ENCODE data around the gene UBL5. TPM values are rescaled to one million over a fixed set of nuclear protein-coding genes. Genes with fewer than 3 reads are reported as not detected.
"Not testable (repeated sequence)": the region's sequence is repeated elsewhere in the genome, so short reads cannot be mapped to it uniquely, and the experiment has no call there.

The UBL5 gene
- total RNA-seq = 82.5 and 111 TPM in 2 replicates

- H3K4me1 ChIP-seq (ENCODE audit: insufficient read depth, low read length) = peaks cover 10% of the 10 kb centered on the region
- H3K4me3 ChIP-seq (ENCODE audit: insufficient read depth, low read length) = peak within 1 kb of the TSS; percentile 100
- H3K27me3 ChIP-seq (ENCODE audit: insufficient read depth, low read length) = no peaks in the 10 kb centered on the region
- peak within 1 kb of the TSS; percentile 93 for H2AFZ ChIP-seq (ENCODE audit: low read length)
- H3K4me2 ChIP-seq (ENCODE audit: insufficient read depth, low read length) = peak within 1 kb of the TSS; percentile 95
- no peak for TF ChIP-seq CTCF (IDR thresholded peaks at IDR 0.05; ENCODE audit: extremely low read depth, low read depth, low read length)
- peak within 1 kb of the TSS; percentile 67 for H3K27ac ChIP-seq (ENCODE audit: low read depth, low read length)
- H4K20me1 ChIP-seq (ENCODE audit: insufficient read depth, low read length) = peaks cover 22% of the 10 kb centered on the region
- H3K79me2 ChIP-seq (ENCODE audit: insufficient read depth, low read length) = peaks cover 57% of the 10 kb centered on the region
- peak; percentile 98 for DNase-seq (ENCODE audit: insufficient read length, low spot score, missing footprints)
- peaks cover 18% of the 10 kb centered on the region for H3K36me3 ChIP-seq (ENCODE audit: insufficient read depth, low read length)
- H3K9me3 ChIP-seq (ENCODE audit: low read depth, low read length) = no peaks in the 10 kb centered on the region
These were observed at the start of gene UBL5 for GRCh38 chr19:9827289-9828238. TSS of gene UBL5 (plus strand) at chr19:9827918. CDS start at chr19:9828338, 420 bp downstream.

- H3K36me3 ChIP-seq (ENCODE audit: insufficient read depth, low read length) = no peaks in the 10 kb centered on the region
- no peaks in the 10 kb centered on the region for H3K27me3 ChIP-seq (ENCODE audit: insufficient read depth, low read length)
- H3K4me3 ChIP-seq (ENCODE audit: insufficient read depth, low read length) = no peak overlapping the region
- H4K20me1 ChIP-seq (ENCODE audit: insufficient read depth, low read length) = no peaks in the 10 kb centered on the region
- H3K27ac ChIP-seq (ENCODE audit: low read depth, low read length) = no peak overlapping the region
- TF ChIP-seq CTCF (IDR thresholded peaks at IDR 0.05; ENCODE audit: extremely low read depth, low read depth, low read length) = no peak
- DNase-seq (ENCODE audit: insufficient read length, low spot score, missing footprints) = no peak
- H3K4me2 ChIP-seq (ENCODE audit: insufficient read depth, low read length) = no peak overlapping the region
- peaks cover 7% of the 10 kb centered on the region for H3K79me2 ChIP-seq (ENCODE audit: insufficient read depth, low read length)
- H3K4me1 ChIP-seq (ENCODE audit: insufficient read depth, low read length) = peaks cover 6% of the 10 kb centered on the region
- no peak overlapping the region for H2AFZ ChIP-seq (ENCODE audit: low read length)
- no peaks in the 10 kb centered on the region for H3K9me3 ChIP-seq (ENCODE audit: low read depth, low read length)
These were observed 45.4 kb upstream of the UBL5 start for GRCh38 chr19:9782338-9782737.

- H3K4me1 ChIP-seq (ENCODE audit: insufficient read depth, low read length); H3K36me3 ChIP-seq (ENCODE audit: insufficient read depth, low read length); DNase-seq (ENCODE audit: insufficient read length, low spot score, missing footprints); H4K20me1 ChIP-seq (ENCODE audit: insufficient read depth, low read length); H3K27ac ChIP-seq (ENCODE audit: low read depth, low read length); H3K79me2 ChIP-seq (ENCODE audit: insufficient read depth, low read length); H2AFZ ChIP-seq (ENCODE audit: low read length); H3K4me3 ChIP-seq (ENCODE audit: insufficient read depth, low read length); H3K9me3 ChIP-seq (ENCODE audit: low read depth, low read length); H3K27me3 ChIP-seq (ENCODE audit: insufficient read depth, low read length): not testable (repeated sequence)
- peak overlapping the region; percentile 52 for H3K4me2 ChIP-seq (ENCODE audit: insufficient read depth, low read length)
These were observed 43.6 kb upstream of the UBL5 start for GRCh38 chr19:9784163-9784496.

- H3K4me2 ChIP-seq (ENCODE audit: insufficient read depth, low read length) = peak overlapping the region; percentile 84
- H3K4me3 ChIP-seq (ENCODE audit: insufficient read depth, low read length) = peak overlapping the region; percentile 94
- H2AFZ ChIP-seq (ENCODE audit: low read length) = peak overlapping the region; percentile 91
- H3K27me3 ChIP-seq (ENCODE audit: insufficient read depth, low read length) = no peaks in the 10 kb centered on the region
- peak; percentile 95 for DNase-seq (ENCODE audit: insufficient read length, low spot score, missing footprints)
- H3K27ac ChIP-seq (ENCODE audit: low read depth, low read length) = peak overlapping the region; percentile 65
- peaks cover 7% of the 10 kb centered on the region for H3K79me2 ChIP-seq (ENCODE audit: insufficient read depth, low read length)
- H3K9me3 ChIP-seq (ENCODE audit: low read depth, low read length) = no peaks in the 10 kb centered on the region
- no peaks in the 10 kb centered on the region for H3K36me3 ChIP-seq (ENCODE audit: insufficient read depth, low read length)
- no peaks in the 10 kb centered on the region for H4K20me1 ChIP-seq (ENCODE audit: insufficient read depth, low read length)
- TF ChIP-seq CTCF (IDR thresholded peaks at IDR 0.05; ENCODE audit: extremely low read depth, low read depth, low read length) = no peak
- H3K4me1 ChIP-seq (ENCODE audit: insufficient read depth, low read length) = peaks cover 6% of the 10 kb centered on the region
These were observed 42.1 kb upstream of the UBL5 start for GRCh38 chr19:9785367-9786331.

Data from osteoblast (primary cell).